GM06990 (cell line): ENCODE measurements around the gene OR4K2.

Experiments
- DNase-seq: peaks from one replicate; pipeline ENCODE4 v3.0.0-alpha.2; 2011; ENCODE audit not compliant: insufficient read length; ENCODE audit errors: extremely low read depth
- H3K27me3 ChIP-seq: replicated peaks from 2 replicates; pipeline ENCODE4 v1.6.0; 2011; ENCODE audit warnings: low read length; ENCODE audit not compliant: control insufficient read depth, insufficient read depth
- H3K36me3 ChIP-seq: 2 replicates; pipeline ENCODE4 v1.5.1; 2011; ENCODE audit warnings: low read length; ENCODE audit not compliant: control insufficient read depth, insufficient read depth
- H3K4me3 ChIP-seq: replicated peaks from 2 replicates; pipeline ENCODE4 v1.5.1; 2011; ENCODE audit warnings: low read depth, mild to moderate bottlenecking, control low read depth, low read length
- TF ChIP-seq, protein P1 (sequence below): IDR thresholded peaks from 2 replicates; pipeline ENCODE4 v1.5.1; 2011; ENCODE audit warnings: low read length, control low read depth, mild to moderate bottlenecking, inconsistent platforms; ENCODE audit not compliant: insufficient read depth, poor library complexity, severe bottlenecking

The OR4K2 gene

DNA sequence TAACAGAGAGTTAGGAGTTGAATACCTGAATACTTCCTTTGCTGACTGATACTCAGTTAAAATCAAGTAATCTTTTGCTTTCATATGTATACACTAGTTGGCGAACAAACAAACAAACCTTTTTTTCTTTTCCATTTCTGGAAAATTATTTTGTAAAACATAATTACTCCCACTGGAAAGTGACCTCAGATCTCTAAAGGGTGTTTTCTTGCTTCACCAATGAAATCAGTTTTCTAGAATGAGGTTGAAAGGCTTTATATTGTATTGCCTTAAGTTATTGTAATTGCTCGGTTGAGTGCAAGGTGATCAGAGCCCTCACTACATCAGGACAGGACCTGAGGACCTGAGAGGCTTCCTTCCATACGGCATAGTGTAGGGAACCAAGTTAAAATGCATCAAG, 55.7 kb downstream of the OR4K2 start, which contains the start of gene OR4K1:
Gene OR4K1, plus strand, starts transcription at position 301 of the 400 bp plus-strand sequence. CDS start 4,750 bp downstream, outside the sequence.
- H3K27me3 ChIP-seq = no peaks in the 10 kb centered on the region
- TF ChIP-seq, protein P1, sequence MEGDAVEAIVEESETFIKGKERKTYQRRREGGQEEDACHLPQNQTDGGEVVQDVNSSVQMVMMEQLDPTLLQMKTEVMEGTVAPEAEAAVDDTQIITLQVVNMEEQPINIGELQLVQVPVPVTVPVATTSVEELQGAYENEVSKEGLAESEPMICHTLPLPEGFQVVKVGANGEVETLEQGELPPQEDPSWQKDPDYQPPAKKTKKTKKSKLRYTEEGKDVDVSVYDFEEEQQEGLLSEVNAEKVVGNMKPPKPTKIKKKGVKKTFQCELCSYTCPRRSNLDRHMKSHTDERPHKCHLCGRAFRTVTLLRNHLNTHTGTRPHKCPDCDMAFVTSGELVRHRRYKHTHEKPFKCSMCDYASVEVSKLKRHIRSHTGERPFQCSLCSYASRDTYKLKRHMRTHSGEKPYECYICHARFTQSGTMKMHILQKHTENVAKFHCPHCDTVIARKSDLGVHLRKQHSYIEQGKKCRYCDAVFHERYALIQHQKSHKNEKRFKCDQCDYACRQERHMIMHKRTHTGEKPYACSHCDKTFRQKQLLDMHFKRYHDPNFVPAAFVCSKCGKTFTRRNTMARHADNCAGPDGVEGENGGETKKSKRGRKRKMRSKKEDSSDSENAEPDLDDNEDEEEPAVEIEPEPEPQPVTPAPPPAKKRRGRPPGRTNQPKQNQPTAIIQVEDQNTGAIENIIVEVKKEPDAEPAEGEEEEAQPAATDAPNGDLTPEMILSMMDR = no peak
- no peak for DNase-seq
- H3K4me3 ChIP-seq = no peak within 1 kb of the TSS
- no peaks in the 10 kb centered on the region for H3K36me3 ChIP-seq
